ENCODE results near the gene ITPK1.

ITPK1 gene

GRCh38 chr14:93057586-93058280, 58.0 kb downstream of the ITPK1 start:
- no peak for DNase-seq

GRCh38 chr14:93056840-93057585, 58.7 kb downstream of the ITPK1 start:
- no peak for DNase-seq

GRCh38 chr14:93056166-93056839, 59.4 kb downstream of the ITPK1 start:
- peak; percentile 24 to 30 for DNase-seq

GRCh38 chr14:93055651-93056115, 60.0 kb downstream of the ITPK1 start:
- no peak for DNase-seq

- DNase-seq: no peak
Observed at GRCh38 chr14:93054876-93055275, 60.8 kb downstream of the ITPK1 start.

GRCh38 chr14:93054006-93054405, 61.7 kb downstream of the ITPK1 start:
- DNase-seq: no peak

GRCh38 chr14:93051600-93052546, 63.9 kb downstream of the ITPK1 start:
- no peak for DNase-seq

GRCh38 chr14:93050761-93051160, 65.0 kb downstream of the ITPK1 start:
- no peak for DNase-seq

- DNase-seq: no peak
Observed at GRCh38 chr14:93049867-93050331, 65.8 kb downstream of the ITPK1 start.

- no peak for DNase-seq
Observed at GRCh38 chr14:93049315-93049714, 66.4 kb downstream of the ITPK1 start.

- no peak for DNase-seq
Observed at GRCh38 chr14:93048843-93049242, 66.9 kb downstream of the ITPK1 start.

- no peak for DNase-seq
Observed at GRCh38 chr14:93047661-93048060, 68.1 kb downstream of the ITPK1 start.

- no peak for DNase-seq
Observed at GRCh38 chr14:93047157-93047556, 68.6 kb downstream of the ITPK1 start.

GRCh38 chr14:93046705-93047050, 69.0 kb downstream of the ITPK1 start:
- no peak for DNase-seq

GRCh38 chr14:93045965-93046704, 69.6 kb downstream of the ITPK1 start:
- DNase-seq: no peak

- DNase-seq: no peak
Observed at GRCh38 chr14:93045211-93045674, 70.5 kb downstream of the ITPK1 start.

GRCh38 chr14:93044556-93044955, 71.2 kb downstream of the ITPK1 start:
- peak in 1 of 2 donors; percentile 29 for DNase-seq

GRCh38 chr14:93044121-93044520, 71.6 kb downstream of the ITPK1 start:
- no peak for DNase-seq

- DNase-seq: no peak
Observed at GRCh38 chr14:93042968-93043940, 72.5 kb downstream of the ITPK1 start.

GRCh38 chr14:93041830-93042229, 73.9 kb downstream of the ITPK1 start:
- DNase-seq: no peak
